COLO668 (cell line): ENCODE results near the gene SLC22A5.

ENCODE experiments used
- DNase-seq: peaks from one replicate; lab custom pipeline; 2025; ENCODE audit not compliant: unreplicated experiment; lab: John Stamatoyannopoulos, UW

SLC22A5 gene

GRCh38 chr5:132365213-132365612 is 4.3 kb upstream of the SLC22A5 start:
- DNase-seq = no peak

GRCh38 chr5:132368186-132368585 is 1.3 kb upstream of the SLC22A5 start:
- DNase-seq = no peak

GRCh38 chr5:132369007-132369473 is 470 bp upstream of the SLC22A5 start:
- DNase-seq = no peak

GRCh38 chr5:132370181-132370970 is 866 bp downstream of the SLC22A5 start:
- DNase-seq = peak; percentile 33

GRCh38 chr5:132370971-132371602 is 1.6 kb downstream of the SLC22A5 start:
- no peak for DNase-seq

- no peak for DNase-seq
Measured at GRCh38 chr5:132371603-132371994, 2.1 kb downstream of the SLC22A5 start.

- no peak for DNase-seq
Measured at GRCh38 chr5:132372127-132372526, 2.6 kb downstream of the SLC22A5 start.

GRCh38 chr5:132372542-132372941 is 3.0 kb downstream of the SLC22A5 start:
- no peak for DNase-seq

GRCh38 chr5:132375957-132376356 is 6.4 kb downstream of the SLC22A5 start:
- DNase-seq = no peak

- no peak for DNase-seq
Measured at GRCh38 chr5:132376694-132377641, 7.5 kb downstream of the SLC22A5 start.

GRCh38 chr5:132377738-132378137 is 8.2 kb downstream of the SLC22A5 start:
- no peak for DNase-seq

GRCh38 chr5:132378580-132378979 is 9.1 kb downstream of the SLC22A5 start:
- DNase-seq = no peak

- no peak for DNase-seq
Measured at GRCh38 chr5:132380047-132380446, 10.5 kb downstream of the SLC22A5 start.

- no peak for DNase-seq
Measured at GRCh38 chr5:132380741-132381140, 11.2 kb downstream of the SLC22A5 start.

- DNase-seq = no peak
Measured at GRCh38 chr5:132381614-132382013, 12.1 kb downstream of the SLC22A5 start.

- no peak for DNase-seq
Measured at GRCh38 chr5:132383261-132383660, 13.8 kb downstream of the SLC22A5 start.

GRCh38 chr5:132383984-132384383 is 14.5 kb downstream of the SLC22A5 start:
- DNase-seq = no peak

GRCh38 chr5:132384506-132385050 is 15.1 kb downstream of the SLC22A5 start:
- no peak for DNase-seq

- peak; percentile 38 for DNase-seq
Measured at GRCh38 chr5:132385326-132386105, 16.0 kb downstream of the SLC22A5 start.

- DNase-seq = peak; percentile 37
Measured at GRCh38 chr5:132386644-132387286, 17.3 kb downstream of the SLC22A5 start.
